HEK293 (cell line): ENCODE data around the gene LCN1.

Experiments used
- CTCF ChIA-PET: fragments of 350-600 bp; formaldehyde crosslinking; extraction: SDS; loops from one replicate; lab custom pipeline; 2021; ENCODE audit warnings: antibody characterized with exemption; lab: Yijun Ruan, JAX
- POLR2A ChIA-PET: fragments of 300-600 bp; formaldehyde crosslinking; extraction: SDS; loops from one replicate; lab custom pipeline; 2020; ENCODE audit warnings: antibody characterized with exemption, inconsistent platforms; lab: Yijun Ruan, JAX
- H3K27ac ChIP-seq: fragments of 200-500 bp; sonication (Bioruptor generic); 2 replicates; pipeline ENCODE4 v1.5.1; 2014; ENCODE audit warnings: low read depth, low read length, control low read depth, inconsistent platforms; ENCODE audit errors: extremely low read depth
- H3K36me3 ChIP-seq, 2 experiments: fragments of 200-500 bp in 1 of 2; sonication (Bioruptor generic) in 1 of 2; 1 replicate in 1 of 2; 2 replicates in 1 of 2; pipeline ENCODE4 v1.5.1; 2014 to 2017; ENCODE audit warnings: inconsistent platforms in 2 of 2, low read length in 2 of 2; ENCODE audit not compliant: control insufficient read depth in 2 of 2, insufficient read depth in 1 of 2
- H3K4me1 ChIP-seq: fragments of 200-500 bp; sonication (Bioruptor generic); 2 replicates; pipeline ENCODE4 v1.5.1; 2014; ENCODE audit warnings: mild to moderate bottlenecking, low read length, inconsistent platforms; ENCODE audit not compliant: control insufficient read depth, insufficient read depth
- H3K4me3 ChIP-seq: 2 replicates; pipeline ENCODE4 v1.5.1; 2011; ENCODE audit warnings: low read depth, mild to moderate bottlenecking, control low read depth, low read length, moderate library complexity
- H3K9me3 ChIP-seq: fragments of 200-500 bp; sonication (Bioruptor generic); 2 replicates; pipeline ENCODE4 v1.5.1; 2014; ENCODE audit warnings: low read depth, low read length, inconsistent platforms; ENCODE audit not compliant: control insufficient read depth, insufficient read depth
- EGR2 ChIP-seq: fragments of 450-650 bp; formaldehyde crosslinking; IDR thresholded peaks from 2 replicates; pipeline ENCODE4 v1.5.1; 2016; ENCODE audit warnings: low read depth, missing biosample characterization, missing genetic modification characterization
- IKZF3 ChIP-seq: fragments of 450-650 bp; IDR thresholded peaks from 2 replicates; pipeline ENCODE4 v1.5.0; 2018; ENCODE audit warnings: missing biosample characterization, mild to moderate bottlenecking, missing genetic modification characterization, moderate library complexity
- KLF1 ChIP-seq: fragments of 450-650 bp; formaldehyde crosslinking; IDR thresholded peaks from 2 replicates; pipeline ENCODE4 v1.5.1; 2016; ENCODE audit warnings: missing biosample characterization, missing genetic modification characterization
- KLF17 ChIP-seq: fragments of 450-650 bp; formaldehyde crosslinking; IDR thresholded peaks from 2 replicates; pipeline ENCODE4 v1.5.1; 2016; ENCODE audit warnings: missing biosample characterization, missing genetic modification characterization
- RBAK ChIP-seq: fragments of 450-650 bp; formaldehyde crosslinking; IDR thresholded peaks from 2 replicates; pipeline ENCODE4 v1.5.1; 2016; ENCODE audit warnings: missing biosample characterization, missing genetic modification characterization
- ZBTB48 ChIP-seq: fragments of 450-650 bp; formaldehyde crosslinking; IDR thresholded peaks from 2 replicates; pipeline ENCODE4 v1.5.1; 2016; ENCODE audit warnings: missing biosample characterization, missing genetic modification characterization
- ZBTB6 ChIP-seq: fragments of 450-650 bp; formaldehyde crosslinking; IDR thresholded peaks from 2 replicates; pipeline ENCODE4 v1.5.1; 2017; ENCODE audit warnings: missing biosample characterization, missing genetic modification characterization
- ZFHX2 ChIP-seq: fragments of 450-650 bp; formaldehyde crosslinking; conservative IDR thresholded peaks from 2 replicates; pipeline ENCODE4 v1.5.1; 2016; ENCODE audit warnings: missing biosample characterization, missing genetic modification characterization
- ZNF155 ChIP-seq: fragments of 450-650 bp; formaldehyde crosslinking; IDR thresholded peaks from 2 replicates; pipeline ENCODE4 v1.5.1; 2016; ENCODE audit warnings: missing biosample characterization, missing genetic modification characterization
- ZNF19 ChIP-seq: fragments of 450-650 bp; formaldehyde crosslinking; IDR thresholded peaks from 2 replicates; pipeline ENCODE4; 2016; ENCODE audit warnings: missing biosample characterization, missing genetic modification characterization, low read depth
- ZNF211 ChIP-seq: fragments of 450-650 bp; formaldehyde crosslinking; IDR thresholded peaks from 2 replicates; pipeline ENCODE4 v1.5.1; 2016; ENCODE audit warnings: low read depth, missing biosample characterization, missing genetic modification characterization
- ZNF24 ChIP-seq: fragments of 450-650 bp; formaldehyde crosslinking; IDR thresholded peaks from 2 replicates; pipeline ENCODE4 v1.5.1; 2016; ENCODE audit warnings: missing biosample characterization, missing genetic modification characterization
- ZNF324 ChIP-seq: fragments of 450-650 bp; formaldehyde crosslinking; IDR thresholded peaks from 2 replicates; pipeline ENCODE4 v1.5.1; 2016; ENCODE audit warnings: missing biosample characterization, missing genetic modification characterization
- ZNF394 ChIP-seq: fragments of 450-650 bp; formaldehyde crosslinking; IDR thresholded peaks from 2 replicates; pipeline ENCODE4 v1.5.1; 2016; ENCODE audit warnings: missing biosample characterization, missing genetic modification characterization, mild to moderate bottlenecking, moderate library complexity, borderline replicate concordance
- ZNF521 ChIP-seq: fragments of 450-650 bp; formaldehyde crosslinking; IDR thresholded peaks from 2 replicates; pipeline ENCODE4 v1.5.1; 2017; ENCODE audit warnings: missing biosample characterization, mild to moderate bottlenecking, missing genetic modification characterization
- ZNF610 ChIP-seq: fragments of 450-650 bp; formaldehyde crosslinking; IDR thresholded peaks from 2 replicates; pipeline ENCODE4 v1.5.1; 2016; ENCODE audit warnings: missing biosample characterization, missing genetic modification characterization, borderline replicate concordance
- ZNF670 ChIP-seq: fragments of 450-650 bp; formaldehyde crosslinking; IDR thresholded peaks from 2 replicates; pipeline ENCODE4 v1.5.1; 2016; ENCODE audit warnings: missing biosample characterization, missing genetic modification characterization, low read depth
- ZNF677 ChIP-seq: fragments of 450-650 bp; IDR thresholded peaks from 2 replicates; pipeline ENCODE4 v1.5.0; 2018; ENCODE audit warnings: missing biosample characterization, mild to moderate bottlenecking, missing genetic modification characterization, moderate library complexity
- ZNF707 ChIP-seq: fragments of 450-650 bp; formaldehyde crosslinking; IDR thresholded peaks from 2 replicates; pipeline ENCODE4 v1.5.1; 2016; ENCODE audit warnings: missing biosample characterization, missing genetic modification characterization
- ZNF747 ChIP-seq: fragments of 450-650 bp; formaldehyde crosslinking; IDR thresholded peaks from 2 replicates; pipeline ENCODE4 v1.5.1; 2016; ENCODE audit warnings: missing biosample characterization, missing genetic modification characterization
- ZNF776 ChIP-seq: fragments of 450-650 bp; formaldehyde crosslinking; IDR thresholded peaks from 2 replicates; pipeline ENCODE4 v1.5.0; 2017; ENCODE audit warnings: missing biosample characterization, missing genetic modification characterization, borderline replicate concordance
- TF ChIP-seq, protein P1 (sequence below): fragments of 450-650 bp; formaldehyde crosslinking; IDR thresholded peaks from 2 replicates; pipeline ENCODE4 v1.5.1; 2016; ENCODE audit warnings: missing biosample characterization, missing genetic modification characterization
- TF ChIP-seq, protein P2 (sequence below): fragments of 450-650 bp; formaldehyde crosslinking; IDR thresholded peaks from 2 replicates; pipeline ENCODE4 v1.5.1; 2016; ENCODE audit warnings: missing biosample characterization, missing genetic modification characterization

Gene LCN1

GRCh38 chr9:135552021-135552697, 30.9 kb downstream of the LCN1 start:
- no peak for TF ChIP-seq ZNF24 (tag by site-specific recombination)
- TF ChIP-seq ZNF19 (tag by site-specific recombination): no peak
- TF ChIP-seq, protein P1, sequence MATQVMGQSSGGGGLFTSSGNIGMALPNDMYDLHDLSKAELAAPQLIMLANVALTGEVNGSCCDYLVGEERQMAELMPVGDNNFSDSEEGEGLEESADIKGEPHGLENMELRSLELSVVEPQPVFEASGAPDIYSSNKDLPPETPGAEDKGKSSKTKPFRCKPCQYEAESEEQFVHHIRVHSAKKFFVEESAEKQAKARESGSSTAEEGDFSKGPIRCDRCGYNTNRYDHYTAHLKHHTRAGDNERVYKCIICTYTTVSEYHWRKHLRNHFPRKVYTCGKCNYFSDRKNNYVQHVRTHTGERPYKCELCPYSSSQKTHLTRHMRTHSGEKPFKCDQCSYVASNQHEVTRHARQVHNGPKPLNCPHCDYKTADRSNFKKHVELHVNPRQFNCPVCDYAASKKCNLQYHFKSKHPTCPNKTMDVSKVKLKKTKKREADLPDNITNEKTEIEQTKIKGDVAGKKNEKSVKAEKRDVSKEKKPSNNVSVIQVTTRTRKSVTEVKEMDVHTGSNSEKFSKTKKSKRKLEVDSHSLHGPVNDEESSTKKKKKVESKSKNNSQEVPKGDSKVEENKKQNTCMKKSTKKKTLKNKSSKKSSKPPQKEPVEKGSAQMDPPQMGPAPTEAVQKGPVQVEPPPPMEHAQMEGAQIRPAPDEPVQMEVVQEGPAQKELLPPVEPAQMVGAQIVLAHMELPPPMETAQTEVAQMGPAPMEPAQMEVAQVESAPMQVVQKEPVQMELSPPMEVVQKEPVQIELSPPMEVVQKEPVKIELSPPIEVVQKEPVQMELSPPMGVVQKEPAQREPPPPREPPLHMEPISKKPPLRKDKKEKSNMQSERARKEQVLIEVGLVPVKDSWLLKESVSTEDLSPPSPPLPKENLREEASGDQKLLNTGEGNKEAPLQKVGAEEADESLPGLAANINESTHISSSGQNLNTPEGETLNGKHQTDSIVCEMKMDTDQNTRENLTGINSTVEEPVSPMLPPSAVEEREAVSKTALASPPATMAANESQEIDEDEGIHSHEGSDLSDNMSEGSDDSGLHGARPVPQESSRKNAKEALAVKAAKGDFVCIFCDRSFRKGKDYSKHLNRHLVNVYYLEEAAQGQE (tag by site-specific recombination): no peak
- no peak for TF ChIP-seq ZNF677
- TF ChIP-seq RBAK (tag by site-specific recombination): no peak
- TF ChIP-seq IKZF3 (tag by site-specific recombination): no peak
- no peak for TF ChIP-seq ZBTB48 (tag by site-specific recombination)
- TF ChIP-seq ZNF610 (tag by site-specific recombination): no peak
- no peak for TF ChIP-seq ZNF707 (tag by site-specific recombination)
- TF ChIP-seq ZNF155 (tag by site-specific recombination): no peak
- TF ChIP-seq ZNF747: no peak
- TF ChIP-seq ZNF394: no peak
- TF ChIP-seq ZNF211 (tag by site-specific recombination): no peak
- no peak for TF ChIP-seq ZNF670
- TF ChIP-seq ZNF776 (tag by site-specific recombination): no peak
- TF ChIP-seq ZNF324: no peak
- no peak for TF ChIP-seq KLF17 (tag by site-specific recombination)
- TF ChIP-seq ZNF521: no peak
- no peak for TF ChIP-seq ZBTB6 (tag by site-specific recombination)
- CTCF ChIA-PET: interaction anchor here (0.6 to 0.7 kb wide), 3 partner anchors 46 to 469 kb away, joined by 3 to 4 read pairs (median 3); no protein-coding TSS in a partner anchor
- Histone ChIP-seq H3K4me3 (no peak overlapping the region), H3K9me3 (no peaks in the 10 kb centered on the region), H3K4me1 (no peaks in the 10 kb centered on the region), H3K27ac (no peak overlapping the region), H3K36me3 (no peaks in the 10 kb centered on the region)
- POLR2A ChIA-PET: interaction anchor here (0.7 kb wide), 1 partner anchor 61 kb away, joined by 3 read pairs; no protein-coding TSS in a partner anchor

DNA sequence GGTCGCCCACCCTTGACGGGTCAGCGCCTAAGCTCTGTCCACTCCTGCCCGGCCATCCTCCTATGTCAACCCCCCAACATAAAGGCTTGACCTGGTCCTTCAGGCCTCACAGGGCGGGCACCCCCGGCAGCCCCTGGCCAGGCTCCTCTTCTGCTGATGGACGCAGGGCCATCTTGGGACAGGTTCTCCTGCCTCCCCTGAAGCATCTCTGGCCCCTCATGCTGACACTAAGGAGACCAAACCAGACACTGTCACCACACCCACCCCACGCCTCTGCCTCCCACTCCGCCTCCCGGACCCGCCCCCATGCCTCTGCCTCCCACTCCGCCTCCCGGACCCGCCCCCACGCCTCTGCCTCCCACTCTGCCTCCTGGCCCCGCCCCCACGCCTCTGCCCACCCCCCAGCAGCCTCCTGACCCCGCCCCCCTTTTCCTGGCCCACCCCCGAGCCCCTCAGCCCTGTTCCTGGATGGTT, 31.5 kb downstream of the LCN1 start:
- TF ChIP-seq, protein P2, sequence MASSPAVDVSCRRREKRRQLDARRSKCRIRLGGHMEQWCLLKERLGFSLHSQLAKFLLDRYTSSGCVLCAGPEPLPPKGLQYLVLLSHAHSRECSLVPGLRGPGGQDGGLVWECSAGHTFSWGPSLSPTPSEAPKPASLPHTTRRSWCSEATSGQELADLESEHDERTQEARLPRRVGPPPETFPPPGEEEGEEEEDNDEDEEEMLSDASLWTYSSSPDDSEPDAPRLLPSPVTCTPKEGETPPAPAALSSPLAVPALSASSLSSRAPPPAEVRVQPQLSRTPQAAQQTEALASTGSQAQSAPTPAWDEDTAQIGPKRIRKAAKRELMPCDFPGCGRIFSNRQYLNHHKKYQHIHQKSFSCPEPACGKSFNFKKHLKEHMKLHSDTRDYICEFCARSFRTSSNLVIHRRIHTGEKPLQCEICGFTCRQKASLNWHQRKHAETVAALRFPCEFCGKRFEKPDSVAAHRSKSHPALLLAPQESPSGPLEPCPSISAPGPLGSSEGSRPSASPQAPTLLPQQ (tag by site-specific recombination): no peak
- TF ChIP-seq KLF1 (tag by site-specific recombination) (peak; percentile 57; the same call in 1 of the 2 replicates), ZFHX2 (tag by site-specific recombination) (peak; percentile 75), ZNF677 (no peak), EGR2 (peak; percentile 63; the same call in 1 of the 2 replicates)
- Histone ChIP-seq H3K27ac (no peak overlapping the region), H3K4me1 (no peaks in the 10 kb centered on the region), H3K9me3 (no peaks in the 10 kb centered on the region), H3K36me3 (no peaks in the 10 kb centered on the region), H3K4me3 (no peak overlapping the region)
- CTCF ChIA-PET: interaction anchor here (0.6 kb wide), 2 partner anchors 13 to 289 kb away, joined by 4 read pairs; no protein-coding TSS in a partner anchor
- POLR2A ChIA-PET: no interaction called here
